Body of pancreas (tissue), 4 donors: ENCODE measurements around the gene LTC4S. TPM values are rescaled to one million over a fixed set of nuclear protein-coding genes. Genes with fewer than 3 reads are reported as not detected.

Source experiments
- ATAC-seq: fragments of 150-250 bp; one replicate; pipeline ENCODE4 v1.9.1; 2016
- DNase-seq, 4 donors: peaks; one replicate each; pipeline ENCODE4 v3.0.0-alpha.2; 2019
- H3K27ac ChIP-seq, 4 donors: fragments of 200-600 bp; sonication (generic); 1 replicate in 3 of 4; 2 replicates in 1 of 4; pipeline versions ENCODE4 v1.5.1 to v1.6.1; 2016 to 2019; ENCODE audit warnings: mild to moderate bottlenecking in 1 of 4, mixed read lengths in 1 of 4, moderate library complexity in 1 of 4
- H3K27me3 ChIP-seq, 2 donors: fragments of 200-600 bp; sonication (generic); one replicate each; pipeline ENCODE4 v1.6.0; 2016; ENCODE audit warnings: mild to moderate bottlenecking in 1 of 2
- H3K36me3 ChIP-seq, 2 donors: fragments of 200-600 bp; sonication (generic); replicated peaks in 1 of 2; 2 replicates each; pipeline ENCODE4 v1.5.1; 2016; ENCODE audit warnings: low read depth in 2 of 2; ENCODE audit not compliant: insufficient read depth in 1 of 2
- H3K4me1 ChIP-seq: fragments of 200-600 bp; sonication (generic); one replicate; pipeline ENCODE4 v1.6.0; 2016
- H3K4me3 ChIP-seq, 2 donors: fragments of 200-600 bp; sonication (generic); 1 replicate in 1 of 2; 2 replicates in 1 of 2; pipeline ENCODE4 v1.5.1; 2016 to 2019
- H3K9me3 ChIP-seq, 3 donors: fragments of 200-600 bp; sonication (generic); 1 replicate in 2 of 3; 2 replicates in 1 of 3; pipeline ENCODE4 v1.5.1; 2016
- CTCF ChIP-seq, 7 experiments: fragments of 450-650 bp in 4 of 7; fragments of 200-600 bp in 3 of 7; sonication (generic) in 3 of 7; IDR thresholded peaks; one replicate each; pipeline ENCODE4 v1.5.1; 2016 to 2019; ENCODE audit warnings: antibody characterized with exemption in 7 of 7
- POLR2A ChIP-seq, 3 donors: fragments of 450-650 bp; IDR thresholded peaks; one replicate each; pipeline ENCODE4 v1.6.1; 2016; ENCODE audit warnings: antibody characterized with exemption in 3 of 3, mild to moderate bottlenecking in 2 of 3
- WGBS, 2 donors: methylation state at CpG; one replicate each; pipeline ENCODE4 v1.1.5; 2017; 5-methylcytosine and 5-hydroxymethylcytosine counted together
- intact Hi-C: fragments of 100-400 bp; cut with DNase I; formaldehyde crosslinking; loops from one replicate; pipeline ENCODE4 v1.15.1; 2023
- total RNA-seq, 2 donors: library from RNA; depleted of rRNA; stranded (reverse); fragments of >200 nt; gene quantifications; one replicate each; pipeline ENCODE4 v1.1.0, GENCODE V29; 2016

The LTC4S gene
- total RNA-seq, 2 donors from 2014 or later, result 10.6 to 16.2 TPM

GRCh38 chr5:179768326-179769085 is 25.3 kb upstream of the LTC4S start:
- Histone ChIP-seq H3K27me3 (no peaks in the 10 kb centered on the region), H3K4me1 (peaks cover 29% of the 10 kb centered on the region), H3K27ac (no peak overlapping the region), H3K9me3 (no peaks in the 10 kb centered on the region), H3K4me3 (no peak overlapping the region), H3K36me3 (peaks cover 24 to 26% of the 10 kb centered on the region in 2 donors)
- WGBS, 2 donors, result 86 to 88% methylated on average over 15 to 18 of the region's 18 CpGs
- no peak for ATAC-seq
- no peak for TF ChIP-seq CTCF (IDR thresholded peaks at IDR 0.05)
- TF ChIP-seq POLR2A (IDR thresholded peaks at IDR 0.05), result no peak
- intact Hi-C loops, result no loop called here
- no peak for DNase-seq

- ATAC-seq (no peak), DNase-seq (no peak)
- Histone ChIP-seq H3K27me3 (no peaks in the 10 kb centered on the region), H3K36me3 (peaks cover 24 to 32% of the 10 kb centered on the region in 2 donors), H3K4me1 (peaks cover 23% of the 10 kb centered on the region), H3K27ac (no peak overlapping the region), H3K4me3 (no peak overlapping the region), H3K9me3 (no peaks in the 10 kb centered on the region)
- TF ChIP-seq POLR2A (IDR thresholded peaks at IDR 0.05), result no peak
- TF ChIP-seq CTCF (IDR thresholded peaks at IDR 0.05), result no peak
- WGBS, 2 donors, result 86 to 96% methylated on average over 5 to 6 of the region's 6 CpGs
- intact Hi-C loops, result no loop called here
Measured at GRCh38 chr5:179769271-179769670, 24.5 kb upstream of the LTC4S start.

- H3K4me3 ChIP-seq, result no peak overlapping the region
- TF ChIP-seq CTCF (IDR thresholded peaks at IDR 0.05), result no peak
- H3K36me3 ChIP-seq, result peaks cover 24 to 36% of the 10 kb centered on the region in 2 donors
Measured at GRCh38 chr5:179769796-179770195, 24.0 kb upstream of the LTC4S start.

GRCh38 chr5:179771311-179771895 is 22.4 kb upstream of the LTC4S start:
- ATAC-seq (no peak), DNase-seq (no peak)
- H3K4me3 ChIP-seq, result no peak overlapping the region
- H3K27ac ChIP-seq, result no peak overlapping the region
- peaks cover 20 to 40% of the 10 kb centered on the region in 2 donors for H3K36me3 ChIP-seq
- peaks cover 9% of the 10 kb centered on the region for H3K4me1 ChIP-seq
- TF ChIP-seq CTCF (IDR thresholded peaks at IDR 0.05), result no peak
- no peak for TF ChIP-seq POLR2A (IDR thresholded peaks at IDR 0.05)
- no peaks in the 10 kb centered on the region for H3K27me3 ChIP-seq
- 82 to 91% methylated on average over 4 of the region's 4 CpGs for WGBS, 2 donors
- H3K9me3 ChIP-seq, result no peaks in the 10 kb centered on the region
- intact Hi-C loops, result no loop called here

More at GRCh38 chr5:179769796-179770195, 24.0 kb upstream of the LTC4S start:
- 92 to 97% methylated on average over 3 to 5 of the region's 5 CpGs for WGBS, 2 donors
- H3K9me3 ChIP-seq, result no peaks in the 10 kb centered on the region
- intact Hi-C loops, result no loop called here
- ATAC-seq (no peak), DNase-seq (no peak)
- peaks cover 23% of the 10 kb centered on the region for H3K4me1 ChIP-seq
- no peak overlapping the region for H3K27ac ChIP-seq
- H3K27me3 ChIP-seq, result no peaks in the 10 kb centered on the region
